ENCODE results near the gene IPCEF1.

DNA sequence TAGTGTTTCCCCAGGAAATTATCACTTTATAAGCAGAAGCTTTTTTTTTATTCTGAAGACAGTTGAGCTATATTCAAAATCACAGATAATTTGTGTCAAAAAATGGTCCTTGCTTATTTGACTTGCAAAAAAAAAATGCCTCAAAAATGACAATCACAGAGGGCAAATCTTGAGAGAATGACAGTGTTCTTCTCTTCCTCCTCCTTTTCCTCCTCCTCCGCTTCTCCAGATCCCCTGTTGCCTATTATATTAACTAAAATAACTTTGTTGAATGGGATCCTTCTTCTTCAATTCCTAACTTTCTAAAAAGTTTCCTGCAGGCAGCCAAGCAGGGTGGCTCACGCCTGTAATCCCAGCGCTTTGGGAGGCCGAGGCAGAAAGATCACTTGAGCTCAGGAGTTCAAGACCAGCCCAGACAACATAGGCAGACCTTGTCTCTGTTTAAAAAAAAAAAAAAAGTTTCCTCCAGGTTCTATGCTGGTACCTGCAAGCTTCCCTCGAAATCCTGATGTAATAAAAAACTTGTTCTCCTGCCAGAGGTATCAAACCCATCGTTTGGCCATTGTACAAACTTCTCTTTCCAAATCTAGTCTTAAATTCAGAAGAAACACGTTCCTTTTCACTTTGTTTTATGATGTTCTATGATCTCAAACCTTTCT is 128.6 kb downstream of the IPCEF1 start:
- TF ChIP-seq, protein P1, sequence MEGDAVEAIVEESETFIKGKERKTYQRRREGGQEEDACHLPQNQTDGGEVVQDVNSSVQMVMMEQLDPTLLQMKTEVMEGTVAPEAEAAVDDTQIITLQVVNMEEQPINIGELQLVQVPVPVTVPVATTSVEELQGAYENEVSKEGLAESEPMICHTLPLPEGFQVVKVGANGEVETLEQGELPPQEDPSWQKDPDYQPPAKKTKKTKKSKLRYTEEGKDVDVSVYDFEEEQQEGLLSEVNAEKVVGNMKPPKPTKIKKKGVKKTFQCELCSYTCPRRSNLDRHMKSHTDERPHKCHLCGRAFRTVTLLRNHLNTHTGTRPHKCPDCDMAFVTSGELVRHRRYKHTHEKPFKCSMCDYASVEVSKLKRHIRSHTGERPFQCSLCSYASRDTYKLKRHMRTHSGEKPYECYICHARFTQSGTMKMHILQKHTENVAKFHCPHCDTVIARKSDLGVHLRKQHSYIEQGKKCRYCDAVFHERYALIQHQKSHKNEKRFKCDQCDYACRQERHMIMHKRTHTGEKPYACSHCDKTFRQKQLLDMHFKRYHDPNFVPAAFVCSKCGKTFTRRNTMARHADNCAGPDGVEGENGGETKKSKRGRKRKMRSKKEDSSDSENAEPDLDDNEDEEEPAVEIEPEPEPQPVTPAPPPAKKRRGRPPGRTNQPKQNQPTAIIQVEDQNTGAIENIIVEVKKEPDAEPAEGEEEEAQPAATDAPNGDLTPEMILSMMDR (IDR thresholded peaks at IDR 0.05): no peak
- no peak for TF ChIP-seq TCF7L2 (IDR thresholded peaks at IDR 0.05; ENCODE audit: low read depth, low read length)
- TF ChIP-seq, protein P2, sequence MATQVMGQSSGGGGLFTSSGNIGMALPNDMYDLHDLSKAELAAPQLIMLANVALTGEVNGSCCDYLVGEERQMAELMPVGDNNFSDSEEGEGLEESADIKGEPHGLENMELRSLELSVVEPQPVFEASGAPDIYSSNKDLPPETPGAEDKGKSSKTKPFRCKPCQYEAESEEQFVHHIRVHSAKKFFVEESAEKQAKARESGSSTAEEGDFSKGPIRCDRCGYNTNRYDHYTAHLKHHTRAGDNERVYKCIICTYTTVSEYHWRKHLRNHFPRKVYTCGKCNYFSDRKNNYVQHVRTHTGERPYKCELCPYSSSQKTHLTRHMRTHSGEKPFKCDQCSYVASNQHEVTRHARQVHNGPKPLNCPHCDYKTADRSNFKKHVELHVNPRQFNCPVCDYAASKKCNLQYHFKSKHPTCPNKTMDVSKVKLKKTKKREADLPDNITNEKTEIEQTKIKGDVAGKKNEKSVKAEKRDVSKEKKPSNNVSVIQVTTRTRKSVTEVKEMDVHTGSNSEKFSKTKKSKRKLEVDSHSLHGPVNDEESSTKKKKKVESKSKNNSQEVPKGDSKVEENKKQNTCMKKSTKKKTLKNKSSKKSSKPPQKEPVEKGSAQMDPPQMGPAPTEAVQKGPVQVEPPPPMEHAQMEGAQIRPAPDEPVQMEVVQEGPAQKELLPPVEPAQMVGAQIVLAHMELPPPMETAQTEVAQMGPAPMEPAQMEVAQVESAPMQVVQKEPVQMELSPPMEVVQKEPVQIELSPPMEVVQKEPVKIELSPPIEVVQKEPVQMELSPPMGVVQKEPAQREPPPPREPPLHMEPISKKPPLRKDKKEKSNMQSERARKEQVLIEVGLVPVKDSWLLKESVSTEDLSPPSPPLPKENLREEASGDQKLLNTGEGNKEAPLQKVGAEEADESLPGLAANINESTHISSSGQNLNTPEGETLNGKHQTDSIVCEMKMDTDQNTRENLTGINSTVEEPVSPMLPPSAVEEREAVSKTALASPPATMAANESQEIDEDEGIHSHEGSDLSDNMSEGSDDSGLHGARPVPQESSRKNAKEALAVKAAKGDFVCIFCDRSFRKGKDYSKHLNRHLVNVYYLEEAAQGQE (IDR thresholded peaks at IDR 0.05; ENCODE audit: insufficient read depth in 1 of 2, low read depth in 2 of 2, low read length in 1 of 2): no peak
- TF ChIP-seq POLR2AphosphoS5 (IDR thresholded peaks at IDR 0.05; ENCODE audit: low read depth, low read length): no peak
